Measurements from ENCODE around the gene CD47. TPM values are rescaled to one million over a fixed set of nuclear protein-coding genes. Genes with fewer than 3 reads are reported as not detected.

Gene CD47
- total and polyA plus RNA-seq, 2 experiments from 2014 or later, result 81.7 to 101 TPM

DNA sequence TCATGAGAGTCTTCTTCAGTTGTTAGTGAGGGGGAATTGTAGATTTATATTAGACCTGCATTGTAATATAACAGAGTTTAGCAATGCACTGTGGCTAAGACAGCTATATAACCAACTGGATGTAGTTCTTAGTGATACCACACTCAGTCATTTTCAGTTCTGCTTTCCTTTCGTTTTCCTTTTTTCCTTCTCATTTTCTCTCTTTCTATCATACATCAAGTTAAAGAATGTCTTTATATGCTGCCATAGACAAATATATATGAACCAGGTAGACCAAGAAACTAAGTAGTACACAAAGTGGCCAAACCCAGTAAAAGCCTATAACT, 43.7 kb upstream of the CD47 start:
- Histone ChIP-seq H3K27me3 (no peaks in the 10 kb centered on the region), H3K79me2 (no peaks in the 10 kb centered on the region), H3K36me3 (replicated peaks; ENCODE audit: insufficient read depth, low read depth) (peaks cover 3% of the 10 kb centered on the region), H3K4me1 (ENCODE audit: insufficient read depth) (no peaks in the 10 kb centered on the region), H3K9me2 (replicated peaks; ENCODE audit: insufficient read depth) (no peaks in the 10 kb centered on the region), H4K20me1 (ENCODE audit: insufficient read depth, poor library complexity, severe bottlenecking) (no peaks in the 10 kb centered on the region), H3K9me3 (ENCODE audit: low read depth) (no peaks in the 10 kb centered on the region), H3K4me3 (no peak overlapping the region), H3K27ac (no peak overlapping the region), H2AFZ (no peak overlapping the region), H3K4me2 (no peak overlapping the region)
- WGBS (ENCODE audit: low lambda C conversion rate, missing lambda C conversion rate), result 93% methylated on average over 1 of the region's 1 CpG
- DNase-seq (ENCODE audit: low spot score), result no peak
- TF ChIP-seq EZH2 (IDR thresholded peaks at IDR 0.05; ENCODE audit: borderline replicate concordance), result no peak
- TF ChIP-seq, protein P1, sequence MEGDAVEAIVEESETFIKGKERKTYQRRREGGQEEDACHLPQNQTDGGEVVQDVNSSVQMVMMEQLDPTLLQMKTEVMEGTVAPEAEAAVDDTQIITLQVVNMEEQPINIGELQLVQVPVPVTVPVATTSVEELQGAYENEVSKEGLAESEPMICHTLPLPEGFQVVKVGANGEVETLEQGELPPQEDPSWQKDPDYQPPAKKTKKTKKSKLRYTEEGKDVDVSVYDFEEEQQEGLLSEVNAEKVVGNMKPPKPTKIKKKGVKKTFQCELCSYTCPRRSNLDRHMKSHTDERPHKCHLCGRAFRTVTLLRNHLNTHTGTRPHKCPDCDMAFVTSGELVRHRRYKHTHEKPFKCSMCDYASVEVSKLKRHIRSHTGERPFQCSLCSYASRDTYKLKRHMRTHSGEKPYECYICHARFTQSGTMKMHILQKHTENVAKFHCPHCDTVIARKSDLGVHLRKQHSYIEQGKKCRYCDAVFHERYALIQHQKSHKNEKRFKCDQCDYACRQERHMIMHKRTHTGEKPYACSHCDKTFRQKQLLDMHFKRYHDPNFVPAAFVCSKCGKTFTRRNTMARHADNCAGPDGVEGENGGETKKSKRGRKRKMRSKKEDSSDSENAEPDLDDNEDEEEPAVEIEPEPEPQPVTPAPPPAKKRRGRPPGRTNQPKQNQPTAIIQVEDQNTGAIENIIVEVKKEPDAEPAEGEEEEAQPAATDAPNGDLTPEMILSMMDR (IDR thresholded peaks at IDR 0.05; ENCODE audit: poor library complexity), result no peak
- no peak for TF ChIP-seq EZH2phosphoT487 (IDR thresholded peaks at IDR 0.05; ENCODE audit: low read depth, severe bottlenecking, unreplicated experiment)

DNA sequence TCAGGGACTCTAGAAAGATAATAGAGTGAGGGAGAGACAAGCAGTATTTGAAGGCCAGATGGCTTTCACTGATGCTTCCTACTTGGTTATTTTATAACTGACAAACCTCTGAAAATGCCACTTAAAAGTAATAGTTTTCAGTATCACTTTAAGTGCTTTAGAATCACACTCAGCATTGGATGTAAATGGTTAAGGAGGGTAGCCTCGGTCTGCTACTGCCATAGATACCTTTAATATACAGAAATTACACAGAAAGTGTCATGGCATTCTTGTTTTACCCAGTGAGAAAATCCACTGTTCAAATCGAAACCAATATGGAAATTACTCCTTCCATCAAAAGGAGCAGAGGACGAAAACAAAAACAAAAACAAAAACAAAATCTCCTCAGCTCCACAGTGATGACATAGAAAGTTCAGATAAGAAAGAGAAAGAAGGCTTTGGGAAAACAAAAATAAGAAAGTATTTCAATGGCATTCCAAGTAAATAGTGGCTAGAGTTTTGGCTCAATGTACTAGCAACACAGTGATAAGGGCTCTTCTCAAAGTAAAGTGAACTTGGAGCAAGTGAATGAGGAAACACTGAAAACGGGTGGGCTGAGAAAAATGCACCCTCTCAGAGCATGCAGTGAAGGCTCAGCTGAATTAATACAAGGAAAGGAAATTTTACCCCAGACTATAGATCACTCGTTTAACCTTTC, 43.2 kb upstream of the CD47 start:
- H3K9me3 ChIP-seq (ENCODE audit: low read depth), result no peaks in the 10 kb centered on the region
- H3K9me2 ChIP-seq (replicated peaks; ENCODE audit: insufficient read depth), result no peaks in the 10 kb centered on the region
- H2AFZ ChIP-seq, result no peak overlapping the region
- H3K79me2 ChIP-seq, result no peaks in the 10 kb centered on the region
- H3K27ac ChIP-seq, result no peak overlapping the region
- H3K4me2 ChIP-seq, result no peak overlapping the region
- no peak for TF ChIP-seq EZH2 (IDR thresholded peaks at IDR 0.05; ENCODE audit: borderline replicate concordance)
- TF ChIP-seq, protein P1 (IDR thresholded peaks at IDR 0.05; ENCODE audit: poor library complexity), result no peak
- no peak for TF ChIP-seq EZH2phosphoT487 (IDR thresholded peaks at IDR 0.05; ENCODE audit: low read depth, severe bottlenecking, unreplicated experiment)
- no peaks in the 10 kb centered on the region for H3K27me3 ChIP-seq
- 73% methylated on average over 5 of the region's 5 CpGs for WGBS (ENCODE audit: low lambda C conversion rate, missing lambda C conversion rate)
- H3K4me3 ChIP-seq, result no peak overlapping the region
- no peak for DNase-seq (ENCODE audit: low spot score)
- no peaks in the 10 kb centered on the region for H3K4me1 ChIP-seq (ENCODE audit: insufficient read depth)
- H4K20me1 ChIP-seq (ENCODE audit: insufficient read depth, poor library complexity, severe bottlenecking), result no peaks in the 10 kb centered on the region
- H3K36me3 ChIP-seq (replicated peaks; ENCODE audit: insufficient read depth, low read depth), result peaks cover 3% of the 10 kb centered on the region

DNA sequence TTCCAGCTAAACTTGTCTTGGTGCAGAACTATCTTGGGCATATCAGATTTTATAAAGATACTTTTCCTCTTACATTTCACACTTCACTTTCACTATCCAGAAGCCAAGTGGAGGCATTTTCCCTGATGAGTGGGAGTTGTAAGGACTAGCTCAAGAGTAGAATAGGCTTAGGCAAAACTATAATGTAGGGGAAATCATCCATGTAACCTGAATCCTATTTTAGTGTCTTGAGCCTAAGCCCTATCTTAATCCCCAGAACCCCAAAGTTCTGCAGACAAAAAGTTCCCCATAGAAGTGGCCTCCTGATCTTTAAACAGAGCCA, 42.2 kb upstream of the CD47 start:
- H3K4me2 ChIP-seq, result no peak overlapping the region
- H2AFZ ChIP-seq, result no peak overlapping the region
- H3K9me3 ChIP-seq (ENCODE audit: low read depth), result no peaks in the 10 kb centered on the region
- no peaks in the 10 kb centered on the region for H3K4me1 ChIP-seq (ENCODE audit: insufficient read depth)
- H3K79me2 ChIP-seq, result no peaks in the 10 kb centered on the region
- no peaks in the 10 kb centered on the region for H4K20me1 ChIP-seq (ENCODE audit: insufficient read depth, poor library complexity, severe bottlenecking)
- no peak overlapping the region for H3K4me3 ChIP-seq
- H3K27ac ChIP-seq, result no peak overlapping the region
- TF ChIP-seq EZH2phosphoT487 (IDR thresholded peaks at IDR 0.05; ENCODE audit: low read depth, severe bottlenecking, unreplicated experiment), result no peak
- no peak for TF ChIP-seq EZH2 (IDR thresholded peaks at IDR 0.05; ENCODE audit: borderline replicate concordance)
- TF ChIP-seq, protein P1 (IDR thresholded peaks at IDR 0.05; ENCODE audit: poor library complexity), result no peak
- no peaks in the 10 kb centered on the region for H3K36me3 ChIP-seq (replicated peaks; ENCODE audit: insufficient read depth, low read depth)
- no peaks in the 10 kb centered on the region for H3K27me3 ChIP-seq
- no peaks in the 10 kb centered on the region for H3K9me2 ChIP-seq (replicated peaks; ENCODE audit: insufficient read depth)
- DNase-seq (ENCODE audit: low spot score), result no peak
